Stimulated activated CD4-positive, alpha-beta T cell treated with anti-CD3 and anti-CD28 coated beads, Interleukin-15, amount 100 ng/mL, for 24 hours (primary cell): Measurements from ENCODE around the gene RPA3.

ENCODE experiments used
- DNase-seq: peaks from one replicate; pipeline ENCODE4 v3.0.0-alpha.2; 2020

RPA3 gene

GRCh38 chr7:7718492-7718891, at the start of gene RPA3:
Gene RPA3, minus strand, starts transcription at chr7:7718607. Its CDS starts 78,189 bp downstream, at chr7:7640418.
- DNase-seq: no peak

DNA sequence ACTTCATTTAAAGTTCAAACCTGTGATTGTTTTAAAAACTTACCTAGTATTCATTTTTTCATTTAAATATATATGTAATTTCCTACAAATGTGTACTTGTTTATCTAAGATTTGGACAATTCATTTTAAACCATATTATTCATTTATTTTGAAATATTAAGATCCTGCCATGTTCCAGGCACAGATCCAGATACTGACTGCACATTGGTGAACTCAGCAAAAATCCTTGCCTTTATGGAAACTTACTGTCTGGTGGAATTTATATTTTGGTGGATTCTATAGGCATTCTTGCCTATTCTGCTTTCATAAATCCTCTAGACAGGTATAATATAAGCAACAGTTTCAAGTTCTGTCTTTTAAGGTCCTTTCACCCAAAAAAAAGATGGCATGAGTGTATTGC, 48.3 kb upstream of the RPA3 start:
- DNase-seq: no peak

DNA sequence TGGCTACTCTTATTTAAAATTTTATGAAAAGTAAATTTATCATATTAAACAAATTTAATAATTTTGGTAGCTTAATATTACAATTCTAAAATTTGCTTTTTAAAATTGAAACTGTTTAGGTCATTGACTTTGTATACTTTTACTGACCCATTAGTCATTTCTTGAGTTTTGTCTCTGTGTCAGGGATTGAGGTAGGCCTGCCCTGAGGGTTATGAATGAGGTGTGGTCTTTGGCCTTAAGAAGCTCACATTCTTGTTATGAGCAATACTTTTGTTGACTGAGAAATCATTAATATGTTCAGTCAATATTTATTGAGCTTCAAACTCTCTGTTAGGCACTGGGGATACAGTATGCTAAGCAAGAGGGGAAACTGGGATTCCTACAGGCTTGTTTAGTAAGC, 47.0 kb upstream of the RPA3 start:
- no peak for DNase-seq

DNA sequence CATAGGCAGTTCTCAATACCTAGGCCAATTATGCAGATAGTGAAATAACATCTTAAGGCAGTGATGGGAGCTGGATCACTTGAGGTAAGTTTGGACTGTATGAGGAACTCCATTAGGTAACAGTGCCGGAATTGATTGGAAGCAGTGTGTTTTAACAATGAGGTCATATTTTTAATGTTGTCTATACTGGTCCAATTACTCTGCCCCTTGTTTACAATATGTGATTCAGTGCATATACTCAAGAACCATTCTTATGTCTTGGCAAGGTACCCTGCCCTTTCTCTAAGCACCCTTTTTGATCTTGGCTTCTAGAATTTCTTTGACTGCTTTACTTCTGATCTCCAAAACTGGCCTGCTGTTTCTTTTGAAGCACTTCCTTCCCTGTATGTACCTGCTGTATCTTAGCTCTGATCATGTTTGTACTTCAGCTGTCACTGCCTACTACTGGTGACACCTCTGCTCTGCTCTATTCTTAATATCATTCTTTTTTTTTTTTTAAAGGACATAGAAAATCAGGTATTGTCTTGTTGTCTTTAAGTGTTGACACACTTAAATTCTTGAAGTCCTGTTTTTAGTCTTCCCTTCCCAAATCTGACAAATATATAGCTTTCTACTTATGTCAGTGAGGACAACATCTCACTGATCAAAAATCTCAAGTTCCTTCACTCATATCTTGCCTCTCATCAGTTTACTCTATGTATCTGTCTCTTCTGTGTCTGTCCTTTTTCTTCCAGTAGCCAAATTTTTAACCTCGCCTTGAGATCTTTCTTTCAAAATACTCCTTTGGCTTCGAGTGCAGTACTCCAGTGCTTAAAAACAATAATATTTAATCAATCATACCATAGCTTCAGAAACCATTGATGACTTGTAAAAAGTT, 46.4 kb upstream of the RPA3 start:
- DNase-seq: no peak

- DNase-seq: no peak
Observed at GRCh38 chr7:7761974-7762779, 43.8 kb upstream of the RPA3 start.

DNA sequence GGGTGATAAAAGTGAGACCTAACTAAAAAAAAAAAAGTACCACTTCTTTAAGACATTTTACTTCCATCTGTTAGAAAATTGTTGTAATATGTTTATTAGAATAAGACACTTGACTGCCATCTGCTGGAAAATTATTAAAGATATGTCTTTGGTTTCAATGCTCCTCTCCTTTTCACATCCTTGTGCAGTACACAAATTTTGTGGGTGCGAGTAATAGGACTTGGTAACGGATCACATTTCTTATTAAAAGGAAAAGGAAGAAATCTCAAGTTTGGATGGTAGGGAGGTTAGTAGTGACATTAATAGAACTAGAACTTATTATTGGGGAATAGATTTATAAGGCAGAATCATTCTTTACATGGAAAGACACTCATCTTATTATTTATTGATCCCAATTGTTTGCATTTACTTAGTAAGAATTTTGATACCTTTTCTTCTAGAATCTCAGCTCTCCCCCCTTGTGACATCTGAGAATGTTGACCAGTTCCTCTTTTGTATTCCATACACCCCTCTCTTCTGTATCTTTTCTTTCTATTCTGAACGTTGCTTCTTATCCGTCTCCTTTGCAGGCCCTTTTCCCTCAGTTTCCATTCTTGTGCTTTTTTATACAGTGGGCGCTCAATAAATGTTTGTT, 43.0 kb upstream of the RPA3 start:
- DNase-seq: no peak

DNA sequence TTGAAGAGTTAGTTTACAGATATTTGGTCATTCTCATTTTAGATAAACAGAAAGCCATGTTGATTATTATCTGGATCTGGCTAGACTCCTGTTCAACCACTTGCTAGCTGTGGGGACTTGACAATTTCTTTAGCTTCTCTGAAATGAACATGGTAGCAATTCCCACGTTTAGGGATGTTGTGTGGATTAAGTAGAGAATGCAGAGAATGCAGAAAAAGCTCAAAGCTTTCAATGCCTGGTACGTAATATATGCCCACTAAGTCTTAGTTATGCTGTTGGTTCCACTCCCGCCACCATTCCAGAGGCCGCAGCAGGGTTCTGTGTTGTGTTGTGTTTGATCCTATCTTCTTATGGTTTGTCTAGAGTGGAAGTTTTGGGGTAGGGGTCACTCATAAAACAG, 39.2 kb upstream of the RPA3 start:
- no peak for DNase-seq

DNA sequence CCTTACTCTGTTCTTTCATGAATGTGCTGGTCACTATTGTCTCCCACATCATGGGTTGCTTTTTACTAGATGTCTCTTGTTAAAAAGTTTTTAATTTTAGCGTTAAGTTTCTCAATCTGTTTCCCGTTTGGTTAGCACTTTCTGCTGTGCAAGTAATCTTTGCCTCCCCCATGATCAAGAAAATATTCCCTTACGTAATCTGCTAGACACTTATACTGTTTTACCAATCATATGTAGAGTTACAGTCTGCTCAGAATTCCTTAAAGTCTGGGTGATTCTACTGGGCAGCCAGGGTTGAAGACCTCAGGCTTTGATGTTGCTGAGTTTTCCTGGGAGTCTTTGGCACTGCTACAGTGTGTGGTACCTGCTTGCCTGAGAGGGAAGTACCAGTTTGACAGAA, 38.2 kb upstream of the RPA3 start:
- DNase-seq: no peak

- no peak for DNase-seq
Observed at GRCh38 chr7:7751243-7752092, 33.1 kb upstream of the RPA3 start.

DNA sequence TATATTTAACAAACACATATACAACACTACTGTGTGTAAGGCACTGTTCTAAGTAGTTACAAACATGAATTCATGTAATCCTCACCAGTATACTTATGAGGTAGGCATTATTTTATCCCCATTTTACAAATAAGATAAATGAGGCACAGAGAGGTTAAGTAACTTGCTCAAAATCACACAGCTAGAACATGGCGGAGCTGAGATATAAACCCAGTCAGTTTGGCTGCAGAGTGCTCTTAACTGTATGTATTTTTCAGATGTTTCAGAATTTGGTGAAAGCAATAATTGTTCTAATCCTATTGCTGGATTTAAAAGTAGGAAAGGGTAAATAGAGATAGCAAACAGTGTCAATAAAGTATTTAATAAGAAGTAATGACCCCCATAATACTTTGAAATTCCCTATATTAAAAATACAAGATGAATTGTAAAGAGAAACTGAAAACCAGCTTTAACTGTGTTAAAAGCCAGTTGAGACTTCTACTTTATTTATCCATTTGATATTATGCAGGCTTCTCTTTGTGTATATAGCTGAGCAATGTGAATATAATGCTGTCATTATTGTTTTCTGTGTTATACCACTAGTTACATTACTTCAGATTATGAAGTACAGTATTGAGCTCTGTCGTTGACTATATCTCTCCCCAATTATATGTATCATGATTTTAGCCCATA, 32.3 kb upstream of the RPA3 start:
- DNase-seq: no peak

DNA sequence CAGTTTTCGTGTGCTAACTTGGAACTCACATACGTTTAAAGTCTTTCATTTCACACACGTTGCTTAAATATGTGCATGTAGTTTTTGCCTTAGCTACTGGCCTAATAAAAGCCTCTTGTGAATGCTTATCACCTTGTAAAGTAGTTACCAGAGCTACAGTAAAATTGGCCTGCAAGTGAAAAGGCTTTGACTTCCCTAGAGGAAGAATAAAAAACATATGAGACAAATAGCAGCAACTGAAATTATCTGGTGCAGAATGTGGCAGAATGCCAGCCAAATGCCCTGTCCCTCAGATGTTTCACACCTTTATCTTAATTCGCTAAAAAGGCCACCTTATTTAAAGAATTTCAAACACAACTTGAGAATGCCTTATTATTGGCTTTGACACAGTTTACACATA, 28.1 kb upstream of the RPA3 start:
- no peak for DNase-seq

- no peak for DNase-seq
Observed at GRCh38 chr7:7745966-7746365, 27.6 kb upstream of the RPA3 start.

DNA sequence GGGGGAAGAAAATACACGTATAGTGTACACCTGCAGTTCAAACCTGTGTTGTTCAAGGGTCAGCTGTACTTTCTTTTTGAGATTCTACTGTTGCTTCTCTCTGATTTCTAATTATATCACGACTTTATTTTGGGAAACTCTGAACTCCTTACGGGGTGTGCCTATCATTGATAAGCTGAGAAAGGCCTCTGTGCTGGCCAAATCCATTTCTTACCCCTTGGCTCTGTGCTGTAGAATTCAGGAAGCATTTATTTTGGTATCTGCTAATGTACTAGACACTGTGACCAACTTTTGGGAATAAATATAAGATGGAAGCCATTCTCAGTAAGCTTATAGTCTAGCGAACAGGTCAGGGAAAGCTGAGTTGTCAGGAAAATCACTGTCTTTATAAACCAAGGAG, 26.9 kb upstream of the RPA3 start:
- no peak for DNase-seq

DNA sequence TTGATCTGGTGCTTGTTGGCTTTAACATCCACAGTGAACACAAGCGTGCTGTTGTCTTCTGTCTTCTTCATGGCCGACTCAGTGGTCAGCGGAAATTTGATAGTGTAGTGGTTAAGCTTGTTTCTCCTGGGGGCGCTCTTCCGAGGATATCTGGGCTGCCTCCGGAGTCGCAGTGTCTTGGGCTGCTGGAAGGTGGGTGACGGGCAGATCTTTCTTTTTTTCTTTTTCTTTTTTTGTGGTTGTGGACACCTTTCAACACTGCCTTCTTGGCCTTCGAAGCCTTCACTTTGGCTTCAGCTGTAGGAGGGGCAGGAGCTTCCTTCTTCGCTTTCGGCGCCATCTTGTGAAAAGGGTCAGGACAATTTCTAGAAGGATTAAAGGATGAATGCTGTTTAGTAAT, 23.8 kb upstream of the RPA3 start:
- no peak for DNase-seq

- DNase-seq: no peak
Observed at GRCh38 chr7:7740037-7740355, 21.6 kb upstream of the RPA3 start.

- no peak for DNase-seq
Observed at GRCh38 chr7:7739204-7740036, 21.0 kb upstream of the RPA3 start.

- DNase-seq: no peak
Observed at GRCh38 chr7:7738622-7739021, 20.2 kb upstream of the RPA3 start.

- no peak for DNase-seq
Observed at GRCh38 chr7:7738177-7738576, 19.8 kb upstream of the RPA3 start.

GRCh38 chr7:7737674-7738073, 19.3 kb upstream of the RPA3 start:
- no peak for DNase-seq

GRCh38 chr7:7736671-7737070, 18.3 kb upstream of the RPA3 start:
- no peak for DNase-seq

- DNase-seq: no peak
Observed at GRCh38 chr7:7732621-7733281, 14.3 kb upstream of the RPA3 start.
